ENCODE results near the gene CD34.

- no peak for TF ChIP-seq EZH2 (IDR thresholded peaks at IDR 0.05; ENCODE audit: low read length, missing control alignments)
- TF ChIP-seq CTCF (conservative IDR thresholded peaks at IDR 0.05 in 1 of 2, IDR thresholded peaks at IDR 0.05 in 1 of 2; ENCODE audit: low read depth in 1 of 2, low read length in 2 of 2) = no peak
Observed at GRCh38 chr1:207844371-207844770, 66.6 kb downstream of the CD34 start.
